IMR-90 (cell line): Measurements from ENCODE around the gene CHAT. TPM values are rescaled to one million over a fixed set of nuclear protein-coding genes. Genes with fewer than 3 reads are reported as not detected.

Experiments
- ATAC-seq: fragments of 200-7000 bp; cut with Tn5 transposase; 2 replicates; pipeline ENCODE4 v1.9.1; 2020; ENCODE audit warnings: low read depth, mild to moderate bottlenecking, moderate library complexity
- BruUV-seq: library from RNA; stranded (reverse); fragments of 400-500 nt; replicated peaks from 2 replicates; lab custom pipeline; 2021; lab: Mats Ljungman, UMichigan
- CTCF ChIA-PET: fragments of 300-600 bp; formaldehyde crosslinking; extraction: SDS; loops from one replicate; lab custom pipeline; 2021; ENCODE audit warnings: antibody characterized with exemption; lab: Yijun Ruan, JAX
- POLR2A ChIA-PET: fragments of 300-600 bp; sonication (Branson Sonifier 250); formaldehyde crosslinking; loops from one replicate; lab custom pipeline; 2022; ENCODE audit warnings: antibody characterized with exemption; ENCODE audit not compliant: unreplicated experiment; lab: Charles Lee
- DNase-seq: peaks from one replicate; pipeline ENCODE4 v3.0.0; 2013
- H2AFZ ChIP-seq: replicated peaks from 2 replicates; pipeline ENCODE3; 2013; ENCODE audit warnings: low read length, mild to moderate bottlenecking; ENCODE audit not compliant: poor library complexity
- H2AK5ac ChIP-seq: 2 replicates; pipeline ENCODE4 v1.6.1; 2013; ENCODE audit warnings: low read depth, low read length, inconsistent platforms
- H2AK9ac ChIP-seq: replicated peaks from 2 replicates; pipeline ENCODE3; 2013; ENCODE audit warnings: mild to moderate bottlenecking, low read depth, low read length, moderate library complexity; ENCODE audit not compliant: poor library complexity
- H2BK120ac ChIP-seq: 2 replicates; pipeline ENCODE4 v1.6.1; 2013; ENCODE audit warnings: low read depth, low read length, inconsistent platforms
- H2BK15ac ChIP-seq: 3 replicates; pipeline ENCODE4 v1.6.1; 2013; ENCODE audit warnings: low read depth, low read length, inconsistent platforms
- H2BK20ac ChIP-seq: 2 replicates; pipeline ENCODE4 v1.6.1; 2013; ENCODE audit warnings: low read depth, mild to moderate bottlenecking, inconsistent platforms, low read length, moderate library complexity
- H2BK5ac ChIP-seq: 2 replicates; pipeline ENCODE4 v1.6.1; 2013; ENCODE audit warnings: mild to moderate bottlenecking, low read depth, low read length, inconsistent platforms; ENCODE audit not compliant: poor library complexity, severe bottlenecking
- H3K14ac ChIP-seq: replicated peaks from 2 replicates; pipeline ENCODE4 v1.6.1; 2013; ENCODE audit warnings: low read depth, low read length, inconsistent platforms
- H3K18ac ChIP-seq: 2 replicates; pipeline ENCODE4 v1.6.1; 2013; ENCODE audit warnings: low read depth, low read length, control low read depth
- H3K23ac ChIP-seq: 2 replicates; pipeline ENCODE4 v1.6.1; 2013; ENCODE audit warnings: low read depth, low read length, inconsistent platforms
- H3K27ac ChIP-seq: 2 replicates; pipeline ENCODE4 v1.5.1; 2013; ENCODE audit warnings: mild to moderate bottlenecking, control low read depth, low read length; ENCODE audit not compliant: insufficient read depth
- H3K27me3 ChIP-seq: 2 replicates; pipeline ENCODE4 v1.6.1; 2013; ENCODE audit warnings: low read length; ENCODE audit not compliant: control insufficient read depth, insufficient read depth
- H3K36me3 ChIP-seq: 2 replicates; pipeline ENCODE4 v1.6.1; 2013; ENCODE audit warnings: low read length, mixed read lengths; ENCODE audit not compliant: control insufficient read depth, insufficient read depth
- H3K4ac ChIP-seq: 2 replicates; pipeline ENCODE4 v1.6.1; 2013; ENCODE audit warnings: low read depth, low read length, inconsistent platforms
- H3K4me1 ChIP-seq: 2 replicates; pipeline ENCODE4 v1.6.1; 2013; ENCODE audit warnings: low read length, mixed read lengths; ENCODE audit not compliant: control insufficient read depth, insufficient read depth
- H3K4me2 ChIP-seq: 2 replicates; pipeline ENCODE4 v1.6.1; 2013; ENCODE audit warnings: low read depth, mild to moderate bottlenecking, control low read depth, low read length, moderate library complexity
- H3K4me3 ChIP-seq: 2 replicates; pipeline ENCODE4 v1.5.1; 2013; ENCODE audit warnings: low read depth, mild to moderate bottlenecking, control low read depth, low read length, moderate library complexity; ENCODE audit not compliant: insufficient read depth
- H3K56ac ChIP-seq: 2 replicates; pipeline ENCODE4 v1.6.1; 2013; ENCODE audit warnings: low read length, inconsistent platforms; ENCODE audit not compliant: insufficient read depth; ENCODE audit errors: extremely low read depth
- H3K79me1 ChIP-seq, 2 experiments: 2 replicates each; pipeline ENCODE4 v1.6.1; 2013; ENCODE audit warnings: low read length in 2 of 2, inconsistent platforms in 1 of 2, low read depth in 1 of 2
- H3K9ac ChIP-seq: 2 replicates; pipeline ENCODE4 v1.6.1; 2013; ENCODE audit warnings: low read depth, low read length, control low read depth
- H3K9me1 ChIP-seq: 2 replicates; pipeline ENCODE4 v1.6.1; 2013; ENCODE audit warnings: low read length, inconsistent platforms; ENCODE audit not compliant: insufficient read depth
- H3K9me3 ChIP-seq: 2 replicates; pipeline ENCODE4 v1.6.1; 2013; ENCODE audit warnings: low read length; ENCODE audit not compliant: control insufficient read depth, insufficient read depth
- H4K20me1 ChIP-seq: 2 replicates; pipeline ENCODE4 v1.6.1; 2013; ENCODE audit warnings: low read length, inconsistent platforms; ENCODE audit not compliant: insufficient read depth
- H4K5ac ChIP-seq: 2 replicates; pipeline ENCODE4 v1.6.1; 2013; ENCODE audit warnings: mild to moderate bottlenecking, low read depth, low read length, control low read depth
- H4K8ac ChIP-seq, 2 experiments: 2 replicates each; pipeline ENCODE4 v1.6.1; 2013; ENCODE audit warnings: low read depth in 2 of 2, low read length in 2 of 2, control low read depth in 1 of 2, inconsistent platforms in 1 of 2
- H4K91ac ChIP-seq: 2 replicates; pipeline ENCODE4 v1.6.1; 2013; ENCODE audit warnings: low read depth, low read length, inconsistent platforms; ENCODE audit not compliant: insufficient read depth
- BHLHE40 ChIP-seq: fragments of 150-350 bp; IDR thresholded peaks from 2 replicates; pipeline ENCODE4 v1.6.1; 2016; ENCODE audit warnings: mild to moderate bottlenecking, low read depth, low read length
- CHD1 ChIP-seq: IDR thresholded peaks from 2 replicates; pipeline ENCODE4 v1.6.1; 2012; ENCODE audit warnings: low read depth, low read length, improper control_type of control experiment
- CTCF ChIP-seq: conservative IDR thresholded peaks from 2 replicates; pipeline ENCODE4 v1.5.1; 2012; ENCODE audit warnings: mild to moderate bottlenecking, low read depth, low read length, improper control_type of control experiment
- ELK1 ChIP-seq: fragments of 150-350 bp; IDR thresholded peaks from 2 replicates; pipeline ENCODE4 v1.6.1; 2016; ENCODE audit warnings: low read depth, mild to moderate bottlenecking, low read length, moderate library complexity, borderline replicate concordance
- MAFK ChIP-seq: IDR thresholded peaks from 2 replicates; pipeline ENCODE4 v1.6.1; 2012; ENCODE audit warnings: low read depth, low read length, improper control_type of control experiment
- MXI1 ChIP-seq: IDR thresholded peaks from 2 replicates; pipeline ENCODE4 v1.6.1; 2012; ENCODE audit warnings: low read depth, mild to moderate bottlenecking, low read length, moderate library complexity, borderline replicate concordance
- RCOR1 ChIP-seq: IDR thresholded peaks from 2 replicates; pipeline ENCODE4 v1.6.1; 2012; ENCODE audit warnings: mild to moderate bottlenecking, low read length, improper control_type of control experiment; ENCODE audit not compliant: insufficient replicate concordance
- RFX5 ChIP-seq: IDR thresholded peaks from 2 replicates; pipeline ENCODE4 v1.8.0; 2012; ENCODE audit warnings: low read depth, mild to moderate bottlenecking, low read length, moderate library complexity
- WGBS, 2 experiments: methylation state at CpG; one replicate each; pipeline versions ENCODE4 v1.1.5 to v1.1.7; 2013; ENCODE audit warnings: missing lambda C conversion rate in 2 of 2; ENCODE audit not compliant: insufficient read length in 1 of 2; ENCODE audit errors: extremely low coverage in 2 of 2; 5-methylcytosine and 5-hydroxymethylcytosine counted together
- dilution Hi-C: fragments of 300-500 bp; cut with HindIII; formaldehyde crosslinking; loops from one replicate; pipeline ENCODE4 v1.14.3; 2018; ENCODE audit warnings: low sequenced_read_pairs; ENCODE audit not compliant: unreplicated experiment
- in situ Hi-C: fragments of 300-500 bp; cut with MboI; formaldehyde crosslinking; loops from 3 replicates; pipeline ENCODE4 v1.14.3; 2019; ENCODE audit warnings: low sequenced_read_pairs, inconsistent platforms, mixed read lengths
- intact Hi-C: fragments of 100-400 bp; cut with micrococcal nuclease; formaldehyde crosslinking; loops from 2 replicates; pipeline ENCODE4 v1.10.0; 2022
- polyA plus RNA-seq, 3 experiments: library from polyadenylated mRNA; depleted of rRNA; stranded (reverse); fragments of >200 nt; gene quantifications; 2 replicates each; pipeline ENCODE4 v1.2.3, GENCODE V29; 2012; ENCODE audit warnings: low replicate concordance in 1 of 3
- total RNA-seq: library from RNA; depleted of rRNA; stranded (reverse); fragments of >200 nt; gene quantifications from 2 replicates; pipeline ENCODE4 v1.2.3, GENCODE V29; 2012

Gene CHAT
- total and polyA plus RNA-seq, 2 of the 4 experiments (the other 2 are of a cell fraction) = not detected

- dilution Hi-C loops = no loop called here
These were observed 40.3 kb downstream of the CHAT start for GRCh38 chr10:49654036-49654693.

More at GRCh38 chr10:49654036-49654693, 40.3 kb downstream of the CHAT start:
- no peak for ATAC-seq
- Histone ChIP-seq H4K5ac (no peak overlapping the region), H3K9ac (no peak overlapping the region), H2BK20ac (no peak overlapping the region), H3K4me1 (no peaks in the 10 kb centered on the region), H3K23ac (no peak overlapping the region), H3K79me1 (no peaks in the 10 kb centered on the region), H3K4me2 (no peak overlapping the region), H4K20me1 (no peaks in the 10 kb centered on the region), H4K91ac (no peak overlapping the region), H3K27ac (no peak overlapping the region), H3K4me3 (no peak overlapping the region), H4K8ac (no peak overlapping the region), H3K36me3 (no peaks in the 10 kb centered on the region), H3K4ac (no peak overlapping the region), H2BK5ac (no peak overlapping the region), H3K56ac (no peak overlapping the region), H3K9me1 (no peaks in the 10 kb centered on the region), H2BK15ac (no peak overlapping the region), H2BK120ac (no peak overlapping the region), H3K9me3 (no peaks in the 10 kb centered on the region), H3K14ac (no peak overlapping the region), H3K18ac (no peak overlapping the region), H3K27me3 (peaks cover 8% of the 10 kb centered on the region), H2AK5ac (no peak overlapping the region), H2AFZ (peak overlapping the region; percentile 43), H2AK9ac (no peak overlapping the region)
- no CpG with 5 or more reads among the region's 5 CpGs for WGBS, 2 experiments
- ChIA-PET CTCF (no interaction called here), POLR2A (no interaction called here)
- no peak for DNase-seq
- in situ Hi-C loops = no loop called here
- no peak for TF ChIP-seq CTCF
- TF ChIP-seq ELK1 = no peak
- no peak for TF ChIP-seq RCOR1
- no peak for TF ChIP-seq MXI1
- TF ChIP-seq CHD1 = no peak
- TF ChIP-seq MAFK = no peak
- no peak for TF ChIP-seq BHLHE40
- TF ChIP-seq RFX5 = no peak
- intact Hi-C loops = no loop called here
- no TSS peak for BruUV-seq
